ENCODE measurements around the gene CASP2. TPM values are rescaled to one million over a fixed set of nuclear protein-coding genes. Genes with fewer than 3 reads are reported as not detected.

Gene CASP2
- total and polyA plus RNA-seq, 10 of the 15 experiments (the other 5 are each of a cell fraction or from before 2014, with no cell fraction given): 12.1 to 60.4 (median 26.2) TPM

GRCh38 chr7:143244321-143244720 is 43.8 kb upstream of the CASP2 start:
- DNase-seq (ENCODE audit: low read depth, low spot score) (no peak), ATAC-seq (no peak), FAIRE-seq (no peak)
- Histone ChIP-seq H3K4me2 (ENCODE audit: control insufficient read depth, insufficient read depth) (no peak overlapping the region), H3K9ac (ENCODE audit: control insufficient read depth, insufficient read depth, low read length) (no peak overlapping the region), H3K9me3 (replicated peaks; ENCODE audit: control insufficient read depth, insufficient read depth, low read length) (no peaks in the 10 kb centered on the region; the same call in 2 of the 3 replicates), H4K20me1 (ENCODE audit: control insufficient read depth, insufficient read depth) (no peaks in the 10 kb centered on the region), H3K27me3 (replicated peaks in 1 of 2; ENCODE audit: control insufficient read depth in 2 of 2, insufficient read depth in 2 of 2, low read length in 1 of 2) (no peaks in the 10 kb centered on the region), H3K36me3 (ENCODE audit: control insufficient read depth in 2 of 2, insufficient read depth in 2 of 2, low read length in 1 of 2) (no peaks in the 10 kb centered on the region), H3K79me2 (ENCODE audit: control insufficient read depth, insufficient read depth, low read length) (no peaks in the 10 kb centered on the region), H3K27ac (ENCODE audit: control insufficient read depth, insufficient read depth) (no peak overlapping the region), H3K4me3 (no peak overlapping the region), H3K4me1 (ENCODE audit: control insufficient read depth, insufficient read depth, low read length) (no peaks in the 10 kb centered on the region), H2AFZ (ENCODE audit: control insufficient read depth, low read depth, low read length) (no peak overlapping the region)
- ChIA-PET SMC1A (ENCODE audit: uncharacterized antibody, unreplicated experiment) (interaction anchor here (1.1 to 1.5 kb wide), 2 partner anchors 64 to 173 kb away, joined by 3 read pairs; no protein-coding TSS in a partner anchor), POLR2A (no interaction called here), RAD21 (ENCODE audit: unreplicated experiment) (interaction anchor here (1.4 kb wide), 1 partner anchor 61 kb away, joined by 4 read pairs; no protein-coding TSS in a partner anchor), CTCF (interaction anchor here (1.5 to 6.9 kb wide), 3 partner anchors 57 to 171 kb away, joined by 3 to 124 read pairs (median 3); no protein-coding TSS in a partner anchor)
- in situ Hi-C loops (cut with MboI) (no loop called here), intact Hi-C loops (cut with micrococcal nuclease; ENCODE audit: unreplicated experiment) (loop anchor here (10.0 kb wide), 1 partner anchor 880 kb away; the partner anchor contains the start of gene OR2A14)
- 0% methylated on average over 1 of the region's 1 CpG for WGBS (ENCODE audit: insufficient coverage, insufficient replicate concordance, low lambda C conversion rate, missing lambda C conversion rate)
- no peak for TF ChIP-seq NRF1 (conservative IDR thresholded peaks at IDR 0.05; ENCODE audit: low read depth, low read length)
- no peak for TF ChIP-seq EZH2 (IDR thresholded peaks at IDR 0.05; ENCODE audit: borderline replicate concordance, control insufficient read depth, low read depth, low read length)
- TF ChIP-seq ZNF622 (IDR thresholded peaks at IDR 0.05): no peak
- no TSS peak for BruUV-seq (replicated peaks)

DNA sequence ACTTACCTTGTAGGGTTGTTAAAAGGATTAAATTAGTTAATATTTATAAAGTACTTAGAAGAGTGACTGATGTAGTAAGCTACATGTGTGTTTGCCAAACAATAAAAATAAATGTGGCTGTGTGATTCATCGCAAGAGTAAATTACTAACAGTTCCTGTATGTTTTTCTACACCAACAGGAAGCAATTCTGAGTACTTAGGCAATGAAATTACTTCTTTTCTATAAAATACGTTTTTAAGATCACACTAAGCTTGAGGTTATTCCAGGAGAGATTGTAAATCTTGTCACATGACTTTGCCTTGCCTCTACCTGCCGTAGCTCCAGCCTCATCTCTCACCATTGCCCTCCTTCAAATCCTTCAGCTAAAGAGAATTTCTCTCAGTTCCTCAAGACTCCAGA is 43.0 kb upstream of the CASP2 start:
- ATAC-seq: no peak
- H3K9me3 ChIP-seq (replicated peaks; ENCODE audit: control insufficient read depth, insufficient read depth, low read length): no peaks in the 10 kb centered on the region; the same call in 2 of the 3 replicates
- DNase-seq (ENCODE audit: low read depth, low spot score): no peak
- no peaks in the 10 kb centered on the region for H3K27me3 ChIP-seq (replicated peaks in 1 of 2; ENCODE audit: control insufficient read depth in 2 of 2, insufficient read depth in 2 of 2, low read length in 1 of 2)
- FAIRE-seq: no peak
- H3K36me3 ChIP-seq (ENCODE audit: control insufficient read depth in 2 of 2, insufficient read depth in 2 of 2, low read length in 1 of 2): no peaks in the 10 kb centered on the region
- in situ Hi-C loops (cut with MboI) (no loop called here), intact Hi-C loops (cut with micrococcal nuclease; ENCODE audit: unreplicated experiment) (loop anchor here (10.0 kb wide), 1 partner anchor 880 kb away; the partner anchor contains the start of gene OR2A14)
- ChIA-PET RAD21 (ENCODE audit: unreplicated experiment) (no interaction called here), SMC1A (ENCODE audit: uncharacterized antibody, unreplicated experiment) (no interaction called here), CTCF (interaction anchor here (0.8 kb wide), 1 partner anchor 171 kb away, joined by 3 read pairs; no protein-coding TSS in a partner anchor), POLR2A (no interaction called here)
- BruUV-seq (replicated peaks): no TSS peak
- no peak overlapping the region for H3K9ac ChIP-seq (ENCODE audit: control insufficient read depth, insufficient read depth, low read length)
- no peak overlapping the region for H2AFZ ChIP-seq (ENCODE audit: control insufficient read depth, low read depth, low read length)
- no peak overlapping the region for H3K27ac ChIP-seq (ENCODE audit: control insufficient read depth, insufficient read depth)
- TF ChIP-seq POLR2AphosphoS2 (IDR thresholded peaks at IDR 0.05; ENCODE audit: low read depth, low read length) (no peak), CBX5 (IDR thresholded peaks at IDR 0.05; ENCODE audit: low read depth) (no peak), NFXL1 (IDR thresholded peaks at IDR 0.05; ENCODE audit: borderline replicate concordance) (no peak), KAT2A (conservative IDR thresholded peaks at IDR 0.05; ENCODE audit: control insufficient read depth, low read depth, low read length) (no peak), CHD2 (IDR thresholded peaks at IDR 0.05; ENCODE audit: borderline replicate concordance, low read depth, low read length) (no peak), NFIC (IDR thresholded peaks at IDR 0.05; ENCODE audit: low read depth, low read length) (no peak), KLF5 (IDR thresholded peaks at IDR 0.05; ENCODE audit: partially characterized antibody) (no peak), CUX1 (IDR thresholded peaks at IDR 0.05; ENCODE audit: insufficient replicate concordance, low read depth, low read length) (no peak), POLR2A (IDR thresholded peaks at IDR 0.05; ENCODE audit: low read depth, low read length) (no peak)
- no peaks in the 10 kb centered on the region for H3K4me1 ChIP-seq (ENCODE audit: control insufficient read depth, insufficient read depth, low read length)
- 16% methylated on average over 3 of the region's 3 CpGs for WGBS (ENCODE audit: insufficient coverage, insufficient replicate concordance, low lambda C conversion rate, missing lambda C conversion rate)
- no peak overlapping the region for H3K4me2 ChIP-seq (ENCODE audit: control insufficient read depth, insufficient read depth)
- H4K20me1 ChIP-seq (ENCODE audit: control insufficient read depth, insufficient read depth): no peaks in the 10 kb centered on the region
- H3K4me3 ChIP-seq: no peak overlapping the region
- H3K79me2 ChIP-seq (ENCODE audit: control insufficient read depth, insufficient read depth, low read length): no peaks in the 10 kb centered on the region
